ENCODE data around the gene ECE1. TPM values are rescaled to one million over a fixed set of nuclear protein-coding genes. Genes with fewer than 3 reads are reported as not detected.

ECE1 gene
- total and polyA plus RNA-seq, 10 of the 15 experiments (the other 5 are each of a cell fraction or from before 2014, with no cell fraction given) = 0.97 to 81.0 (median 37.0) TPM

DNA sequence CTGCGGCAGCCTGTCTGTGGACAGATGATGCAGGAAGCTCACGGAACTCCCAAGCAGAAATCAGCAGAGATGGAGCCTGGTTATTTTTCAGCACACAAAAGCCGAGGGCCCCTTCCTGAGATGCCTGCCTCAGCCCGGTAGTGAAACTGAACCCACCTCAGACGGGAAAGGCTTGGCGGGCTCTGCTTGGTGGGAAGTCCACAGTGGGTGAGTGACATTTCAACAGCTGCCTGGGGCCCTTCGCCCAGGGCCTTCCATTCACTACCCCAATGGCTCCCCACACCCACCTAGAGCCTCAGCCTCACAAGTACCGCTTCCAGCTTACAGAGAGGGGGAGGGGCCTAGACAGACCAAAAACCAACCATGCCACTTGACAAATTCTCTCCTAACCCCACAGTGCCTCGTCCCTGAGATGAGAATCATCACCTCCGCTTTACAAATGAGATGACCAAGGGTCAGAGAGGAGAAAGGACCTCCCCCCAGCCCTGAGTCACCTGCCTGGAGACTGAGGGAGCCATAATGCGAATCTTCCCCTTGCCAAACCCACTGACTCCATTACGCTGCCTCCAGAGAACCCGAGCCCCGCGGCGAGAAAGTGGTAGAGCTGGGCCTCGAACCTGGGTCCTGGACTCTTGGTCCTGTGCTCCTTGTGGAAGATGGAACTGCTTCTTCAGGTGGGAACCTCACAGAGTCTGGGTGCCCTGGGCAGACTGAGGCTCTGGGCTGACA is 3.4 kb upstream of the ECE1 start (continued):
- TF ChIP-seq EED (IDR thresholded peaks at IDR 0.05; ENCODE audit: low read depth) (peak; percentile 16; the same call in 1 of the 2 replicates), MXI1 (IDR thresholded peaks at IDR 0.05; ENCODE audit: low read depth, low read length) (peak; percentile 62; the same call in 1 of the 2 replicates), CHD2 (IDR thresholded peaks at IDR 0.05; ENCODE audit: borderline replicate concordance, low read depth, low read length) (peak; percentile 61; the same call in 1 of the 2 replicates), EP300 (IDR thresholded peaks at IDR 0.05; ENCODE audit: borderline replicate concordance in 1 of 2, control insufficient read depth in 1 of 2, low read depth in 2 of 2, low read length in 2 of 2) (0 out of 4 replicates have a peak, but pooled peaks of 1 of the 2 experiments have one; percentile 34), GATAD2B (conservative IDR thresholded peaks at IDR 0.05; ENCODE audit: low read depth) (0 out of 2 replicates have a peak, but pooled peaks have one; percentile 3), ATF7 (IDR thresholded peaks at IDR 0.05; ENCODE audit: low read depth) (no peak), SPI1 (IDR thresholded peaks at IDR 0.05; ENCODE audit: borderline replicate concordance, insufficient read depth, low read depth, low read length) (0 out of 2 replicates have a peak, but pooled peaks have one; percentile 6), YY1 (IDR thresholded peaks at IDR 0.05; ENCODE audit: low read depth, low read length) (peak; percentile 57; the same call in 1 of the 2 replicates), SMAD1 (IDR thresholded peaks at IDR 0.05; ENCODE audit: low read depth, partially characterized antibody) (no peak), NBN (IDR thresholded peaks at IDR 0.05) (no peak), SREBF1 (IDR thresholded peaks at IDR 0.05; ENCODE audit: low read length) (no peak), RUNX3 (IDR thresholded peaks at IDR 0.05; ENCODE audit: low read length) (no peak; the same call in 1 of the 2 replicates), IRF4 (IDR thresholded peaks at IDR 0.05; ENCODE audit: low read depth, low read length) (peak; percentile 31; the same call in 1 of the 2 replicates), NFYB (IDR thresholded peaks at IDR 0.05; ENCODE audit: insufficient read depth, low read depth, low read length) (no peak), CHD1 (IDR thresholded peaks at IDR 0.05; ENCODE audit: low read depth, low read length) (no peak; the same call in 1 of the 2 replicates), MTA2 (IDR thresholded peaks at IDR 0.05; ENCODE audit: low read depth) (no peak), NRF1 (conservative IDR thresholded peaks at IDR 0.05; ENCODE audit: low read depth, low read length) (no peak), FOXM1 (IDR thresholded peaks at IDR 0.05; ENCODE audit: low read depth, low read length) (no peak), RBBP5 (conservative IDR thresholded peaks at IDR 0.05) (no peak), BACH1 (IDR thresholded peaks at IDR 0.05; ENCODE audit: borderline replicate concordance) (peak; percentile 38; the same call in 1 of the 2 replicates), ZNF217 (IDR thresholded peaks at IDR 0.05) (no peak; the same call in 1 of the 2 replicates), EZH2 (IDR thresholded peaks at IDR 0.05; ENCODE audit: borderline replicate concordance, control insufficient read depth, low read depth, low read length) (no peak)
- TF ChIP-seq, protein P1, sequence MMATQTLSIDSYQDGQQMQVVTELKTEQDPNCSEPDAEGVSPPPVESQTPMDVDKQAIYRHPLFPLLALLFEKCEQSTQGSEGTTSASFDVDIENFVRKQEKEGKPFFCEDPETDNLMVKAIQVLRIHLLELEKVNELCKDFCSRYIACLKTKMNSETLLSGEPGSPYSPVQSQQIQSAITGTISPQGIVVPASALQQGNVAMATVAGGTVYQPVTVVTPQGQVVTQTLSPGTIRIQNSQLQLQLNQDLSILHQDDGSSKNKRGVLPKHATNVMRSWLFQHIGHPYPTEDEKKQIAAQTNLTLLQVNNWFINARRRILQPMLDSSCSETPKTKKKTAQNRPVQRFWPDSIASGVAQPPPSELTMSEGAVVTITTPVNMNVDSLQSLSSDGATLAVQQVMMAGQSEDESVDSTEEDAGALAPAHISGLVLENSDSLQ (IDR thresholded peaks at IDR 0.05) = peak; percentile 86
- TF ChIP-seq, protein P2, sequence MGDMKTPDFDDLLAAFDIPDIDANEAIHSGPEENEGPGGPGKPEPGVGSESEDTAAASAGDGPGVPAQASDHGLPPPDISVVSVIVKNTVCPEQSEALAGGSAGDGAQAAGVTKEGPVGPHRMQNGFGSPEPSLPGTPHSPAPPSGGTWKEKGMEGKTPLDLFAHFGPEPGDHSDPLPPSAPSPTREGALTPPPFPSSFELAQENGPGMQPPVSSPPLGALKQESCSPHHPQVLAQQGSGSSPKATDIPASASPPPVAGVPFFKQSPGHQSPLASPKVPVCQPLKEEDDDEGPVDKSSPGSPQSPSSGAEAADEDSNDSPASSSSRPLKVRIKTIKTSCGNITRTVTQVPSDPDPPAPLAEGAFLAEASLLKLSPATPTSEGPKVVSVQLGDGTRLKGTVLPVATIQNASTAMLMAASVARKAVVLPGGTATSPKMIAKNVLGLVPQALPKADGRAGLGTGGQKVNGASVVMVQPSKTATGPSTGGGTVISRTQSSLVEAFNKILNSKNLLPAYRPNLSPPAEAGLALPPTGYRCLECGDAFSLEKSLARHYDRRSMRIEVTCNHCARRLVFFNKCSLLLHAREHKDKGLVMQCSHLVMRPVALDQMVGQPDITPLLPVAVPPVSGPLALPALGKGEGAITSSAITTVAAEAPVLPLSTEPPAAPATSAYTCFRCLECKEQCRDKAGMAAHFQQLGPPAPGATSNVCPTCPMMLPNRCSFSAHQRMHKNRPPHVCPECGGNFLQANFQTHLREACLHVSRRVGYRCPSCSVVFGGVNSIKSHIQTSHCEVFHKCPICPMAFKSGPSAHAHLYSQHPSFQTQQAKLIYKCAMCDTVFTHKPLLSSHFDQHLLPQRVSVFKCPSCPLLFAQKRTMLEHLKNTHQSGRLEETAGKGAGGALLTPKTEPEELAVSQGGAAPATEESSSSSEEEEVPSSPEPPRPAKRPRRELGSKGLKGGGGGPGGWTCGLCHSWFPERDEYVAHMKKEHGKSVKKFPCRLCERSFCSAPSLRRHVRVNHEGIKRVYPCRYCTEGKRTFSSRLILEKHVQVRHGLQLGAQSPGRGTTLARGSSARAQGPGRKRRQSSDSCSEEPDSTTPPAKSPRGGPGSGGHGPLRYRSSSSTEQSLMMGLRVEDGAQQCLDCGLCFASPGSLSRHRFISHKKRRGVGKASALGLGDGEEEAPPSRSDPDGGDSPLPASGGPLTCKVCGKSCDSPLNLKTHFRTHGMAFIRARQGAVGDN (IDR thresholded peaks at IDR 0.05) = no peak
- TF ChIP-seq, protein P3, sequence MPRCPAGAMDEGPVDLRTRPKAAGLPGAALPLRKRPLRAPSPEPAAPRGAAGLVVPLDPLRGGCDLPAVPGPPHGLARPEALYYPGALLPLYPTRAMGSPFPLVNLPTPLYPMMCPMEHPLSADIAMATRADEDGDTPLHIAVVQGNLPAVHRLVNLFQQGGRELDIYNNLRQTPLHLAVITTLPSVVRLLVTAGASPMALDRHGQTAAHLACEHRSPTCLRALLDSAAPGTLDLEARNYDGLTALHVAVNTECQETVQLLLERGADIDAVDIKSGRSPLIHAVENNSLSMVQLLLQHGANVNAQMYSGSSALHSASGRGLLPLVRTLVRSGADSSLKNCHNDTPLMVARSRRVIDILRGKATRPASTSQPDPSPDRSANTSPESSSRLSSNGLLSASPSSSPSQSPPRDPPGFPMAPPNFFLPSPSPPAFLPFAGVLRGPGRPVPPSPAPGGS (IDR thresholded peaks at IDR 0.05; ENCODE audit: borderline replicate concordance, insufficient read depth, low read depth, low read length, poor library complexity, severe bottlenecking) = no peak

Measured in GM12878 (cell line).